NCI-H82 (cell line): Measurements from ENCODE around the gene RAD51B.

Experiments used
- DNase-seq: peaks from one replicate; lab custom pipeline; 2025; lab: John Stamatoyannopoulos, UW

Gene RAD51B

GRCh38 chr14:68468437-68469207 is 649.0 kb downstream of the RAD51B start:
- no peak for DNase-seq

- no peak for DNase-seq
These were observed 649.7 kb downstream of the RAD51B start for GRCh38 chr14:68469208-68469713.

GRCh38 chr14:68470361-68470760 is 650.8 kb downstream of the RAD51B start:
- no peak for DNase-seq

- no peak for DNase-seq
These were observed 651.7 kb downstream of the RAD51B start for GRCh38 chr14:68471029-68471963.

- DNase-seq: no peak
These were observed 652.5 kb downstream of the RAD51B start for GRCh38 chr14:68471964-68472508.

GRCh38 chr14:68473069-68473468 is 653.5 kb downstream of the RAD51B start:
- DNase-seq: no peak

- no peak for DNase-seq
These were observed 654.2 kb downstream of the RAD51B start for GRCh38 chr14:68473794-68474193.

- DNase-seq: no peak
These were observed 655.2 kb downstream of the RAD51B start for GRCh38 chr14:68474741-68475140.

- DNase-seq: no peak
These were observed 656.2 kb downstream of the RAD51B start for GRCh38 chr14:68475802-68476201.

GRCh38 chr14:68476212-68477109 is 656.9 kb downstream of the RAD51B start:
- DNase-seq: peak; percentile 19

- no peak for DNase-seq
These were observed 657.5 kb downstream of the RAD51B start for GRCh38 chr14:68477110-68477455.

- DNase-seq: peak; percentile 51
These were observed 658.0 kb downstream of the RAD51B start for GRCh38 chr14:68477461-68478085.

GRCh38 chr14:68479247-68479646 is 659.7 kb downstream of the RAD51B start:
- no peak for DNase-seq

GRCh38 chr14:68482018-68482417 is 662.4 kb downstream of the RAD51B start:
- DNase-seq: no peak

- no peak for DNase-seq
These were observed 663.3 kb downstream of the RAD51B start for GRCh38 chr14:68482772-68483395.

GRCh38 chr14:68486033-68486732 is 666.6 kb downstream of the RAD51B start:
- no peak for DNase-seq

GRCh38 chr14:68486809-68487208 is 667.2 kb downstream of the RAD51B start:
- no peak for DNase-seq

GRCh38 chr14:68487805-68488590 is 668.4 kb downstream of the RAD51B start:
- no peak for DNase-seq

GRCh38 chr14:68491793-68492192 is 672.2 kb downstream of the RAD51B start:
- no peak for DNase-seq
